ENCODE data around the gene FAM89B. TPM values are rescaled to one million over a fixed set of nuclear protein-coding genes. Genes with fewer than 3 reads are reported as not detected.
A peak's percentile ranks its signal among the peaks of the same experiment; 100 is the strongest.

FAM89B gene
- total RNA-seq, 1 donor = 31.5 TPM

DNA sequence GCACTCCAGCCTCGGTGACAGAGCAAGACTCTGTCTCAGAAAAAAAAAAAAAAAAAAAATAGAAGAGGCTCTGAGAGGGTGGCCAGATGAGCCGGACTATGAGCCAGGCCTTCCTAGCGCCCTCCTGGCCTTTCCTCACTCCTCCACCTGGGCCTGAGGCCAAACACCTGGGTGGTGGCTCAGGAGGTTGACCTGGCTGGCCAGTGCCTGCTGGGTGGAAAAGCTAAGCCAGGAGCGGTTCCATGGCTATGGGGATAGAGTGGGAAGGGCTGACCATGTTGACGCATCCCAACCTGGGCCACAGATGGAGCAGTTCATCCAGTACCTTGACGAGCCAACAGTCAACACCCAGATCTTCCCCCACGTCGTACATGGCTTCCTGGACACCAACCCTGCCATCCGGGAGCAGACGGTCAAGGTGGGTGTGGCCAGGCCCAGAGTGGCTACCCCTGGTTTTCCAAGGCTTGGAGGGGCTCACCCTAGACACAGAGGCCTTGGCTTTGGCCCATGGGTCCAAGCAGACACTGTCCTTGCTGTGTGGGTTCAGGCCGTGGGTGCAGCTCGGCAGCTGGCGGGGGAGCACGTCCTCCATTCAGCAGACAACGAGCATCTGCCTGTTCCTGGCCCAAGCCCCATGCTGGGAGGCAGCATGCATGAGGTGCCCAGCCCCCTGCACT, 39.8 kb upstream of the FAM89B start:
- Histone ChIP-seq H3K4me3 (ENCODE audit: insufficient read depth, low read length) (no peak overlapping the region), H4K20me1 (ENCODE audit: insufficient read depth, low read length) (peaks cover 58% of the 10 kb centered on the region), H3K4me1 (ENCODE audit: insufficient read depth, low read length) (no peaks in the 10 kb centered on the region), H3K9me3 (ENCODE audit: low read depth, low read length) (no peaks in the 10 kb centered on the region), H3K27me3 (ENCODE audit: insufficient read depth, low read length) (no peaks in the 10 kb centered on the region), H3K36me3 (ENCODE audit: insufficient read depth, low read length) (peaks cover 79% of the 10 kb centered on the region), H2AFZ (ENCODE audit: low read length) (no peak overlapping the region), H3K27ac (ENCODE audit: low read depth, low read length) (no peak overlapping the region), H3K79me2 (ENCODE audit: insufficient read depth, low read length) (peaks cover 32% of the 10 kb centered on the region), H3K4me2 (ENCODE audit: insufficient read depth, low read length) (no peak overlapping the region)
- peak; percentile 81 for DNase-seq (ENCODE audit: insufficient read length, low spot score, missing footprints)
- TF ChIP-seq CTCF (IDR thresholded peaks at IDR 0.05; ENCODE audit: extremely low read depth, low read depth, low read length) = no peak

DNA sequence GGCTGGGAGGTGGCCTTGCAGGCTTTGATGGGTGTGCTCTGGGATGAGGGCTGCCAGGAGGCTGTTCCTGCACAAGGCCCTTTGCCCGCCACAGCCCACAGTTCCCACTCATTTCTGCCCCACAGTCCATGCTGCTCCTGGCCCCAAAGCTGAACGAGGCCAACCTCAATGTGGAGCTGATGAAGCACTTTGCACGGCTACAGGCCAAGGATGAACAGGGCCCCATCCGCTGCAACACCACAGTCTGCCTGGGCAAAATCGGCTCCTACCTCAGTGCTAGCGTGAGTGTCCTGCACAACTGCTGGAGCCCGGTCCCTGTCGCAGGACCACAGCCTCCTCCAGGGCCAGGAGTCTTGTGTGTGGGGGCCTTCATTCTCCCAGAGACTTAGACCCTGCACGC, 37.2 kb upstream of the FAM89B start:
- Histone ChIP-seq H3K9me3 (ENCODE audit: low read depth, low read length) (no peaks in the 10 kb centered on the region), H3K4me3 (ENCODE audit: insufficient read depth, low read length) (no peak overlapping the region), H3K4me1 (ENCODE audit: insufficient read depth, low read length) (no peaks in the 10 kb centered on the region), H3K27me3 (ENCODE audit: insufficient read depth, low read length) (no peaks in the 10 kb centered on the region), H3K36me3 (ENCODE audit: insufficient read depth, low read length) (peaks cover 79% of the 10 kb centered on the region), H4K20me1 (ENCODE audit: insufficient read depth, low read length) (peaks cover 42% of the 10 kb centered on the region), H3K79me2 (ENCODE audit: insufficient read depth, low read length) (peaks cover 11% of the 10 kb centered on the region), H2AFZ (ENCODE audit: low read length) (no peak overlapping the region), H3K4me2 (ENCODE audit: insufficient read depth, low read length) (no peak overlapping the region), H3K27ac (ENCODE audit: low read depth, low read length) (no peak overlapping the region)
- no peak for TF ChIP-seq CTCF (IDR thresholded peaks at IDR 0.05; ENCODE audit: extremely low read depth, low read depth, low read length)
- peak; percentile 86 for DNase-seq (ENCODE audit: insufficient read length, low spot score, missing footprints)

GRCh38 chr11:65536412-65537295, 35.7 kb upstream of the FAM89B start:
- DNase-seq (ENCODE audit: insufficient read length, low spot score, missing footprints) = peak; percentile 88
- no peaks in the 10 kb centered on the region for H3K9me3 ChIP-seq (ENCODE audit: low read depth, low read length)
- no peak overlapping the region for H3K4me2 ChIP-seq (ENCODE audit: insufficient read depth, low read length)
- no peaks in the 10 kb centered on the region for H3K27me3 ChIP-seq (ENCODE audit: insufficient read depth, low read length)
- no peak overlapping the region for H2AFZ ChIP-seq (ENCODE audit: low read length)
- peaks cover 67% of the 10 kb centered on the region for H3K36me3 ChIP-seq (ENCODE audit: insufficient read depth, low read length)
- H3K4me1 ChIP-seq (ENCODE audit: insufficient read depth, low read length) = peaks cover 9% of the 10 kb centered on the region
- no peak overlapping the region for H3K27ac ChIP-seq (ENCODE audit: low read depth, low read length)
- no peak overlapping the region for H3K4me3 ChIP-seq (ENCODE audit: insufficient read depth, low read length)
- TF ChIP-seq CTCF (IDR thresholded peaks at IDR 0.05; ENCODE audit: extremely low read depth, low read depth, low read length) = no peak
- H4K20me1 ChIP-seq (ENCODE audit: insufficient read depth, low read length) = peaks cover 36% of the 10 kb centered on the region
- peaks cover 2% of the 10 kb centered on the region for H3K79me2 ChIP-seq (ENCODE audit: insufficient read depth, low read length)

DNA sequence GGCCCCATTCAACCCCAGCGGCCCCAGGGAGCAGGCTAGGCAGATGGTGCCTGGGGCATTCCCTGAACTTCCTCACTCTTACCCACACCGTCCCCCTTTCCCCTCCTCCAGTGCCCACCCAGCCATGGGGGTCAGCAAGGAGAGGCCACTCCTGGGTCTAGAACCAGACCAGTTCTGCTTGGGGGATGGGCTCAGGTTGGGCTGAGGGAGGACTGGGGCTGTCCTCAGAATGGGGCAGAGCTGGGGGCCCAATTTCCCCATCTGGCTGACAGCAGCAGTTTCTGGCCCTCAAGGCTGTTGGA, 35.1 kb upstream of the FAM89B start:
- Histone ChIP-seq H3K79me2 (ENCODE audit: insufficient read depth, low read length) (peaks cover 2% of the 10 kb centered on the region), H3K9me3 (ENCODE audit: low read depth, low read length) (no peaks in the 10 kb centered on the region), H3K36me3 (ENCODE audit: insufficient read depth, low read length) (peaks cover 69% of the 10 kb centered on the region), H3K4me1 (ENCODE audit: insufficient read depth, low read length) (peaks cover 9% of the 10 kb centered on the region), H2AFZ (ENCODE audit: low read length) (no peak overlapping the region), H3K4me3 (ENCODE audit: insufficient read depth, low read length) (no peak overlapping the region), H3K4me2 (ENCODE audit: insufficient read depth, low read length) (no peak overlapping the region), H3K27me3 (ENCODE audit: insufficient read depth, low read length) (no peaks in the 10 kb centered on the region), H3K27ac (ENCODE audit: low read depth, low read length) (no peak overlapping the region), H4K20me1 (ENCODE audit: insufficient read depth, low read length) (peaks cover 36% of the 10 kb centered on the region)
- DNase-seq (ENCODE audit: insufficient read length, low spot score, missing footprints) = peak; percentile 85
- TF ChIP-seq CTCF (IDR thresholded peaks at IDR 0.05; ENCODE audit: extremely low read depth, low read depth, low read length) = no peak
